ENCODE measurements around the gene CPLX4.

GRCh38 chr18:59323931-59324622 lies 5.6 kb upstream of the CPLX4 start:
- TF ChIP-seq POLR2A (IDR thresholded peaks at IDR 0.05; ENCODE audit: low read depth, low read length) (no peak), MAX (IDR thresholded peaks at IDR 0.05; ENCODE audit: insufficient read depth, insufficient read length) (no peak), CTCF (IDR thresholded peaks at IDR 0.05; ENCODE audit: extremely low read depth in 1 of 2, insufficient read depth in 1 of 2, low read depth in 1 of 2, low read length in 2 of 2) (no peak), JUN (IDR thresholded peaks at IDR 0.05; ENCODE audit: borderline replicate concordance, insufficient read depth, insufficient read length, low read depth) (no peak), EZH2 (IDR thresholded peaks at IDR 0.05; ENCODE audit: borderline replicate concordance, low read depth, low read length, severe bottlenecking) (no peak)
